ENCODE data around the gene SNX5. TPM values are rescaled to one million over a fixed set of nuclear protein-coding genes. Genes with fewer than 3 reads are reported as not detected.

The SNX5 gene
- total RNA-seq, 1 experiment from 2014 or later, result 159 TPM

DNA sequence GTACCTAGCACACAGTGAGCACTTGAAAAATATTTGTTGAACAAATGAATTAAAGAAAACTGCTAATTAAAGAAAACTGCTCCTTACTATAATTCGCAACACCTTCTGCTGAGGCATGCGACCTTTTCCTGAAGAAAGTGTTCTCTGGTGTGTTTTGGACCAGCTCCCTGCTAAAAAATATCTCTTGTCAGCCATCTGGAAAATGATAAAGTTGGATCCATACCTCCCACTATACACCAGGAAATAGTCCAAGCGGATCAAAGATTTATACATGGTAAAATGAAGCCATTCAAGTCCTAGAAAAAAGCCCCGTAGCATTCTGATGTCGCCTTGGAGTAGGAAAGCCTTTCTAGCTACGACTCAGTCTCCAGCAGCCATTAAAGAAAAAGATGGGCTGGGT lies 45.8 kb upstream of the SNX5 start:
- Histone ChIP-seq H2AFZ (ENCODE audit: low read depth, low read length, poor library complexity, severe bottlenecking) (no peak overlapping the region), H3K9me3 (ENCODE audit: control insufficient read depth in 1 of 2, insufficient read depth in 1 of 2, low read depth in 1 of 2, low read length in 2 of 2) (no peaks in the 10 kb centered on the region), H4K20me1 (ENCODE audit: insufficient read depth) (no peaks in the 10 kb centered on the region), H3K4me1 (ENCODE audit: control insufficient read depth in 1 of 2, insufficient read depth in 2 of 2, low read length in 2 of 2) (no peaks in the 10 kb centered on the region), H3K9me2 (ENCODE audit: insufficient read depth) (no peaks in the 10 kb centered on the region), H3K36me3 (ENCODE audit: control insufficient read depth in 1 of 2, insufficient read depth in 2 of 2, low read length in 2 of 2) (no peaks in the 10 kb centered on the region), H3K4me2 (ENCODE audit: low read length) (no peak overlapping the region), H3K79me2 (ENCODE audit: insufficient read depth, low read length) (no peaks in the 10 kb centered on the region), H3K27me3 (ENCODE audit: insufficient read depth, low read length) (no peaks in the 10 kb centered on the region), H3K4me3 (replicated peaks in 1 of 2; ENCODE audit: low read depth in 1 of 2, low read length in 2 of 2) (no peak overlapping the region), H3K27ac (ENCODE audit: low read depth, low read length) (no peak overlapping the region), H3K9ac (ENCODE audit: low read length) (no peak overlapping the region)
- TF ChIP-seq CEBPB (IDR thresholded peaks at IDR 0.05; ENCODE audit: low read depth) (no peak), EZH2 (IDR thresholded peaks at IDR 0.05) (no peak), RAD21 (IDR thresholded peaks at IDR 0.05; ENCODE audit: low read depth) (no peak), ZFX (IDR thresholded peaks at IDR 0.05) (no peak)
- TF ChIP-seq, protein P1, sequence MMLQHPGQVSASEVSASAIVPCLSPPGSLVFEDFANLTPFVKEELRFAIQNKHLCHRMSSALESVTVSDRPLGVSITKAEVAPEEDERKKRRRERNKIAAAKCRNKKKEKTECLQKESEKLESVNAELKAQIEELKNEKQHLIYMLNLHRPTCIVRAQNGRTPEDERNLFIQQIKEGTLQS (IDR thresholded peaks at IDR 0.05), result no peak
- DNase-seq (ENCODE audit: low read depth, low spot score) (no peak), ATAC-seq (no peak)
- no TSS peak for BruUV-seq (replicated peaks)
- ChIA-PET POLR2A (no interaction called here), CTCF (no interaction called here), RAD21 (ENCODE audit: low non-redundant PET in 1 of 2, low total read pairs in 2 of 2, uncharacterized antibody in 2 of 2, unreplicated experiment in 2 of 2) (no interaction called here)
- intact Hi-C loops (cut with micrococcal nuclease), result no loop called here

DNA sequence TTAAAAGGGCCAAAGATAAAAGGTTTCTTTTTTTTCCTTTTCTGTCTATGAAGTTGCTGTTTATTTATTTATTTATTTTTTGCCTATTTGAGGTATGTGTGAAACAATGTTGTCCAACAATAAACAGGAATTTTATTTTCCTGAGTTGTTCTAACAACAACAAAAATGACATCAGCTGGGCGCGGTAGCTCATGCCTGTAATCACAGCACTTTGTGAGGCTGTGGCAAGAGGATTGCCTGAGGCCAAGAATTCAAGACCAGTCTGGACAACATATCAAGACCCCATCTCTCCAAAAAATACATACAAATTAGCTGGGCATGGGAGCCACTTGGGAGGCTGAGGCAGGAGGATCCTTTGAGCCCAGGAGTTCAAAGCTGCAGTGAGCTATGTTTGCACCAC lies 44.3 kb upstream of the SNX5 start:
- Histone ChIP-seq H3K4me2 (ENCODE audit: low read length) (no peak overlapping the region), H3K4me3 (replicated peaks in 1 of 2; ENCODE audit: low read depth in 1 of 2, low read length in 2 of 2) (no peak overlapping the region), H3K27me3 (ENCODE audit: insufficient read depth, low read length) (no peaks in the 10 kb centered on the region), H3K27ac (ENCODE audit: low read depth, low read length) (no peak overlapping the region), H3K9me3 (ENCODE audit: control insufficient read depth in 1 of 2, insufficient read depth in 1 of 2, low read depth in 1 of 2, low read length in 2 of 2) (no peaks in the 10 kb centered on the region), H3K9ac (ENCODE audit: low read length) (no peak overlapping the region), H2AFZ (ENCODE audit: low read depth, low read length, poor library complexity, severe bottlenecking) (no peak overlapping the region), H3K9me2 (ENCODE audit: insufficient read depth) (no peaks in the 10 kb centered on the region), H3K4me1 (ENCODE audit: control insufficient read depth in 1 of 2, insufficient read depth in 2 of 2, low read length in 2 of 2) (no peaks in the 10 kb centered on the region), H3K36me3 (ENCODE audit: control insufficient read depth in 1 of 2, insufficient read depth in 2 of 2, low read length in 2 of 2) (no peaks in the 10 kb centered on the region), H4K20me1 (ENCODE audit: insufficient read depth) (no peaks in the 10 kb centered on the region), H3K79me2 (ENCODE audit: insufficient read depth, low read length) (no peaks in the 10 kb centered on the region)
- POLR2A ChIA-PET, result no interaction called here
- no peak for TF ChIP-seq ELF1 (IDR thresholded peaks at IDR 0.05; ENCODE audit: borderline replicate concordance, low read depth)
- TF ChIP-seq, protein P1 (IDR thresholded peaks at IDR 0.05), result no peak
- no peak for TF ChIP-seq YY1 (IDR thresholded peaks at IDR 0.05; ENCODE audit: extremely low read depth, insufficient replicate concordance, low read depth, low read length)
- no peak for TF ChIP-seq POLR2AphosphoS5 (IDR thresholded peaks at IDR 0.05; ENCODE audit: low read depth, low read length)
- no peak for TF ChIP-seq JUND (IDR thresholded peaks at IDR 0.05)
- no peak for TF ChIP-seq FOSL1 (IDR thresholded peaks at IDR 0.05; ENCODE audit: low read depth)
- CTCF ChIA-PET, result no interaction called here
- RAD21 ChIA-PET (ENCODE audit: low non-redundant PET in 1 of 2, low total read pairs in 2 of 2, uncharacterized antibody in 2 of 2, unreplicated experiment in 2 of 2), result no interaction called here
- ATAC-seq, result no peak
- intact Hi-C loops (cut with micrococcal nuclease), result no loop called here
- BruUV-seq (replicated peaks), result no TSS peak
- no peak for DNase-seq (ENCODE audit: low read depth, low spot score)

Data from HCT116 (cell line).